GM18517 (cell line): Measurements from ENCODE around the gene IRF9.
A peak's percentile ranks its signal among the peaks of the same experiment; 100 is the strongest.

Experiments
- ATAC-seq: cut with Tn5 transposase; IDR thresholded peaks from one replicate; pipeline ENCODE4 v1.9.1; 2021; ENCODE audit warnings: mild to moderate bottlenecking, moderate library complexity; ENCODE audit not compliant: unreplicated experiment

The IRF9 gene

DNA sequence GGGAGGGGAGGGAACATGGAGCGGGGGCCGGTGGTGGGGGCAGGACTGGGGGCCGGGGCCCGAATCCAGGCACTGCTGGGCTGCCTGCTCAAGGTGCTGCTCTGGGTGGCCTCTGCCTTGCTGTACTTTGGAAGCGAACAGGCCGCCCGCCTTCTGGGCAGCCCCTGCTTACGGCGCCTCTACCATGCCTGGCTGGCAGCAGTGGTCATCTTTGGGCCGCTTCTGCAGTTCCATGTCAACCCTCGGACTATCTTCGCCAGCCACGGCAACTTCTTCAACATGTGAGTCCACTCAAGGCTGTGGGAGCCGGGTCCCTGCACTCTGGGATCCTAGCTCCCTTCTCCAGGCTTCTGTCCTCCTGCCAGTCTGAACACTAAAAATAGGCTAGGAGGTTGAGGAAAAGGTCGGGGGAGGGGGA lies 29.5 kb upstream of the IRF9 start:
- ATAC-seq = no peak

DNA sequence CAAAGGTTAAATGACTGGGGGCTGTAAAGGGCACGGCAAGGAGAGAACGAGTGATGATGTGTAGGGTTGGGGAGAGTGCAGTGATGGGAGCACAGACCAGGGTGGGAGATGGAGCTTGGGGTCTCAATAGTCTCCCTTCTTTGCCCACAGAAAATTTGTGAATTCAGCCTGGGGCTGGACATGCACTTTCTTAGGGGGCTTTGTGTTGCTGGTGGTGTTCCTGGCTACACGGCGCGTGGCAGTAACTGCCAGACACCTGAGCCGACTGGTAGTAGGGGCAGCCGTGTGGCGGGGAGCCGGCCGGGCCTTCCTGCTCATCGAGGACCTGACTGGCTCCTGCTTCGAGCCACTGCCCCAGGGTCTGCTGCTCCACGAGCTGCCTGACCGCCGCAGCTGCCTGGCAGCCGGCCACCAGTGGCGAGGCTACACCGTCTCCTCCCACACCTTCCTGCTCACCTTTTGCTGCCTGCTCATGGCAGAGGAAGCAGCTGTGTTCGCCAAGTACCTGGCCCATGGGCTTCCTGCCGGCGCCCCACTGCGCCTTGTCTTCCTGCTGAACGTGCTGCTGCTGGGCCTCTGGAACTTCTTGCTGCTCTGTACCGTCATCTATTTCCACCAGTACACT lies 28.9 kb upstream of the IRF9 start:
- no peak for ATAC-seq

DNA sequence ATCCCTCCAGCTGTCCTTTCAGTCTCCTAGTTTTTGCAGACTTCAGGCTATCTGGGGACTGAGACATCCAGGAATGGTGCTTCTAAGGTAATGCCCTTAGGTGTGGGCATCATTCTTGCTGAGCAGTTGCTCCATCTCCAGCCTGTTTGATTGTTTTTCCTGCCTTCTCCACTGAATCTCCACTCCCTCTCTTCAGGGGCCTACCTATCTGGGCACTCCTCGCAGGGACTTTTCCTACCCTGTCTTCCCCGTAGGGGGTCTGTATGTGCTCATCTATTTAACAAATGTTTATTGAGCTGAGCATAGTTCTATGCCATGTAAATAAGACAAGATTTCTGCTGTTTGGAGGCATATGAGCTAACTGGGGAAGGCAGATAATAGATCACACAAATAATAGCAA lies 28.1 kb upstream of the IRF9 start:
- ATAC-seq = no peak

DNA sequence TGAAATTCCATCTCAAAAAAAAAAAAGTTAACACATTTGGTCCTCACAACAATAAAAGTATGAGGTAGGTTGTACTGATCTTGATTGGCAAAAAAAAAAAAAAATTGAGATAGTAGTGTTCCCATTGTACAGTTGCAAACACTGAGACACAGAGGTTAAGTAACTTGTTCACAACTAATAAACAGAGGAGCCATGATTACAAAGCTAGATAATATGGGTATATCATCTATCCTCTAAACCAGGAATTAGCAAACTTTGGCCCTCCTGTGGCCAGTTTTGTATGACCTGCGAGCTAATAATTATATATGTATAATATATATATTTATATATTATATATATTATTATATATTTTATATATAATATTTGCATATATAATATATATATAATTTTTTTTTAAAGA lies 27.3 kb upstream of the IRF9 start:
- ATAC-seq = no peak

DNA sequence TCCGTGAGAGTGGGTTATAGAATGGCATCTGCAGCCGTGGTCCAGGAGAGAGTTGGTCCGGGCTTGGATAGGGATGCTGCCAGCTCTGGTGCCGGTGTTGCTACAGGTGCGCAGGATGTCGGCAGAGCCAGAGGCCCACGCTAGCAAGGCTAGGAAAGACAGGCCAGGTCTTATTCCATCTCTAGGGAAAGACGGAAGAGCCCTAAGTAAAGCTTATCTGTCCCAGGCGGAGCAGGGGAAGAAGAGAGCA lies 25.6 kb upstream of the IRF9 start:
- peak; percentile 2 for ATAC-seq

DNA sequence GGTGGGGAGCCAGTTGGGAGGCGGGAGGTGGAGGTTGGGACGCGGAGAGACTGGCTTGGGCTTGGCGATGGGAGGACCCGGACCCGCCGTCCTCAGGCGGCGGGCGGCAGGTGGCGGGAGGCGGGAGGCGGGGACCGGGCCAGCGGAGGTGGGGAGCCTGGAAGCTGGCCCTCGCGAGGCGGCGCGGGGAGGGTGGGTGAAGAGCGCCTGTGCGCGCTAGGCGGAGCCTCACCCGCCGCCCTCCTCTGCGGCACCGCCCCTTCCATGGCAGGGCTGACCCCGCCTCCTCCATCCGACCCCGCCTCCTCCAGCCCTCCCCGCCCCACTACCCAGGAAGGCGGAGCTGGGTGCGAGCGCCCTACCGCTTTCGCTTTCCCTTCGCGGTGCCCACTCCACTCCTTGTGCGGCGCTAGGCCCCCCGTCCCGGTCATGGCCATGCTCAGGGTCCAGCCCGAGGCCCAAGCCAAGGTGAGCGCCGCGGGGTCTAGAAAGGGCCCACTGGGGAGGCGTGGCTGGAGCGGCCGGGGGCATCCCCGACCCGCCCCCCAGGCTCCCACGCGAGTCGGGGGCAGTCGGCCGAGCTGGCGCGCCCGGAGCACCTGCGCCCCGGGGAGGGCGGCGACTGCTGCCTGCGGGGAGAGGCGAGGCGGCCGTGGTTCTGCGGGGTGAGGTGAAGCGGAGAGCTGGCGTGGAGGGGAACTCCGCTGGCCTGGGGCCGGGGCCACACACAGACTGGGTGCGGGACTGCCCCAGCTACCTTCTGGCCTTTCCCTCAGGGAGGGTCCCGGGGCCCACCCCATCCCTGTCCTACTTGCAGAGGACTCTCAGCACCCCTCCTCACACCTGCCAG lies 25.0 kb upstream of the IRF9 start, which contains the start of gene PSME1:
Gene PSME1 (plus strand): TSS at position 361 of the 850 bp plus-strand sequence. CDS start 69 bp downstream, at position 430.
- ATAC-seq = peak; percentile 57

DNA sequence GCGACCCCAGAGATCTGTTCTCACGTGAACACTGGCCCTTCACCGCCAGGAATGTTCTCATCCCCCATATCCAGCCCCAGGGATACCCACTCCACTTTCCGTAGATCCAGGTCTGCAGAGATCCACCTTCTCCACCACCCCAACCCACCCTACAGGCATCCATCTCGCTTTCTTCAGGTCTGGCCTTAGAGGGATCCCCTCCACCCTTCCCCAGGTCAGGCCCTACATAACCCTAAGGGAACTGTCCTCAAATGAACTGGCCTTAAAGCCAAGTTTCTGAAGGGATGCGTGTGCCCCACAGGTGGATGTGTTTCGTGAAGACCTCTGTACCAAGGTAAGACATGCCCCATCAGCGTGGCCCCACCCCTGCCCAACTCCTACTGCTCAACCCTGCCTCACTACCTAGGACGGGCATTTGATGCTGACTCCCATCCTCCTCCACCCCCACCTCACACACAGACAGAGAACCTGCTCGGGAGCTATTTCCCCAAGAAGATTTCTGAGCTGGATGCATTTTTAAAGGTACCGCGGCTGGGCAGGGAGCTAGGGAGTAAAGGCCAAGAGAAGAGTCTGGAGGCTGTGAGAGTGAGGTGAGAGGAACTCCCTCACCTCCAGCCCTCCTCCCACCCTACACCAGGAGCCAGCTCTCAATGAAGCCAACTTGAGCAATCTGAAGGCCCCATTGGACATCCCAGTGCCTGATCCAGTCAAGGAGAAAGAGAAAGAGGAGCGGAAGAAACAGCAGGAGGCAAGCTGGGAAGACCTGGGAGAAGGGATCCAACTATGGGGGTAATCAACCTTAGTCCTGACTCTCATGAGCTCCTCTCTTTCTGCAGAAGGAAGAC lies 24.2 kb upstream of the IRF9 start:
- no peak for ATAC-seq

DNA sequence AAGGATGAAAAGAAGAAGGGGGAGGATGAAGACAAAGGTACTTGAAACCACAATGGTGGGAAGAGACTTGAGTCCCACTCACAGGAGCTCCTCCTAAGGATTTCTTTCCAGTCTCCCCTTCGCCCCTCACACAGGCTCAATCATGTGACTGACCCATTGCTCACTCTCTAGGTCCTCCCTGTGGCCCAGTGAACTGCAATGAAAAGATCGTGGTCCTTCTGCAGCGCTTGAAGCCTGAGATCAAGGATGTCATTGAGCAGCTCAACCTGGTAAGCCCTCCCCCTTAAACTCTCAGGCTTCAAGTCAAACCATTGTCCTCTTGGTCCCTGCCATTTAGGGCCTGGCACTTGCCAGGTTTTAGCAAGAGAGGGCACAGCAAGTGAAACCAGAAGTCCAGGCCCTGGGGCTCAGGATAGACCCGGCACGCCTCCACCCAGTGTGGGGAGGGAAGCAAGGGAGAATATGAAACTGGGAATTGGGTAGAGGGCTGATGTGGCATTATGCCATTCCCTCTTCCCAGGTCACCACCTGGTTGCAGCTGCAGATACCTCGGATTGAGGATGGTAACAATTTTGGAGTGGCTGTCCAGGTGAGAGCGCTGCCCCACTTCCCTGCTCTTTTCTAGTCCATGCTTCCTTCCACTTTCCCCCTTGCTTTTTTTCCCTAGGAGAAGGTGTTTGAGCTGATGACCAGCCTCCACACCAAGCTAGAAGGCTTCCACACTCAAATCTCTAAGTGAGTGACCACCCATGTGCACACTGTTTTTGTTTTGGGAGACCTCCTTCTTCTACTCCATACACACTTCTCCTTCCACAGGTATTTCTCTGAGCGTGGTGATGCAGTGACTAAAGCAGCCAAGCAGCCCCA lies 23.3 kb upstream of the IRF9 start:
- no peak for ATAC-seq

DNA sequence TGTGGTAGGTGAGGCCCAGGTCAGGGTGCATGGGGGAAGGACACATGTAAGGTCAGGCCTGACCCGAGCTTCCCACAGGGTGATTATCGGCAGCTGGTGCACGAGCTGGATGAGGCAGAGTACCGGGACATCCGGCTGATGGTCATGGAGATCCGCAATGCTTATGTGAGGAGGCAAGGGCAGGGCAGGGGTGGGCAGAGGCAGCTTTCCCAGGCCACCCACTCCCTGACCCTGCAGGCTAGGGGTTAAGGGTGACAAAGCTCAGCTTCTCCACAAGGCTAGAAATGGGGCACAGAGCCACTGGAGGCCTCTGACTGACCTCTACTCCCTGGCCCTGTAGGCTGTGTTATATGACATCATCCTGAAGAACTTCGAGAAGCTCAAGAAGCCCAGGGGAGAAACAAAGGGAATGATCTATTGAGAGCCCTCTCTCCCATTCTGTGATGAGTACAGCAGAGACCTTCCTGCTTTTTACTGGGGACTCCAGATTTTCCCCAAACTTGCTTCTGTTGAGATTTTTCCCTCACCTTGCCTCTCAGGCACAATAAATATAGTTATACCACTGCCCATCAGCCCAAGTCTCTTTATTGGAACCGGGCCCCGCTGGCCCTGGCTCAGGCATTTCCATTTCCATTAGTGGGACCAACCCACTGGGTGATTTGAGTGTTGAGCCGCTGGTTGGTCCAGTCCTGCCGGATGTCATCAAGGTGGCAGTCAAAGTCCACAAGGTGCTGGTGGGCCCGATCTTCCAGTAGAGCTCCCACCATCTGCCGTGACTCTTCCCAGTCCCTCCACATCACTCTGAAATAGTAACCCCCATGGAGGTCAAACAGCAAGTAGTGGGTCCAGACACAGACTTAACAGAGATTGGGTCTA lies 22.4 kb upstream of the IRF9 start:
- no peak for ATAC-seq

DNA sequence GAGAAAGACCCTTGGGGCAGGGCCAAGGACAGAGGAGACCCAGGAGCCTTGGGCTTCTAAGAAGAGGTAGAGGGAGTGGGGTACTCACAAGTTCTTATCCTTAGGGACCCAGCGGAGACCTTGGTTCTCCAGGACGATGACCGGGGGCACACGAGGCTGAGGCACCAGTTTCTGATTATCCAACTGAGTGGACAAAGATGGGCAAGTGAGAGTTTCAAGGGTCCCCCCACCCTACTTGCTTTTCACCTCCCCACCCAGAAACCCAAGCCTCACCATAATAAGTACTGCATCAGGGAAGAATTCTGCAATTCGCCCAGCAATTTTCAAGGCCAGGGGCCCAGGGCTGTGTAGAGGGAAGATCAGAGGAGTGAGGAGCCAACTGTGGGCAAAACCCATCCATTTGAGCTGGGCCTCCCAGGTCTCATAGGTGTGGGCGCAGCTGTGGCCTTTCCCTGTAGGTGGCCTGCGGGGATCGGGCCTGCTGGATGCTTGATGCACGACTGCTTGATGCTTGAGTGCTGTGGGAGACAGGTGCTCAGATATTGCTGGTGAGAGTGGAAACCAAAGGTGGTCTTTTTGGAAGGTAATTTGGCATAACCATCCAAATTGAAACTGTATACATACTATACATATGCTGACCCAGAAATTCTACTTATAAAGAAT lies 21.7 kb upstream of the IRF9 start:
- ATAC-seq = no peak

DNA sequence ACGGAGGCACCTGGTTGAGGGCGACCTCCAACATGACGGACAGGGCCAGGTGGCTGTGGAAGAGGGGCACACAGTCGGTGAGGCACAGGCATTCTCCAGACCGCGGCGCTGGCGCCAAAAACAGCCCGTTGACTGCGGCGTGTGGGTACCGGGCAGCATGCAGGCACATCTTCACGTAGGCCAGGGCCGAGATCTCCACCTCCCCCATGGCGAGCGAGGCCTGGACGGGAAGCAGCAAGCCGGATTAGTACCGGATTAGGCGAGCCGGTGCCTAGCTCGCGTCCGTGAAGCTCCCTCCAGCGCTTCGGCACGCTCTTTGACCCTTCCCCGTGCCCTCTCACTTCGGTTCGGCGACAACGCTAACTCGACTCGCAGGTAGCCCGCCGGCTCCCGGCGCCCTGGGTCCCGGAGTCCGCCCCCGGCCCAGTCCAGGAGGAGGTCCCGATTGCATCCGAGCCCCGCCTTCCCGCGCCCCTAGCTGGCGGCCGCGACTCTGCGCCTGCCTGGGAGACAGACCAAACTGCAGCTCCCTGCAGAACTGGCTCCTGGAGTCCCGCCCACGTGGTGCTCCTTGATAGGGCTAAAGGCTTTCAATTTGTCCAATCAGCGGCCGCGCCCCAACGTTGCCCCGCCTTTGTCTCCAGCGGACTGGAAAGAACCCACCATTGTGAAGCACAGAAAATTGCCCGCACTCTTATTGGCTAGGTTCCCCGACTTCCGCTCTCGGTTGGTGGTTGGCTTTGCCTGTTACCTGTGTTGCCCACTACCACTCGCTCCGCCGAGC lies 19.8 kb upstream of the IRF9 start, which contains the start of gene EMC9:
Gene EMC9 (minus strand): TSS at position 495 of the 784 bp plus-strand sequence. CDS start 287 bp downstream, at position 208.
- peak; percentile 77 for ATAC-seq

DNA sequence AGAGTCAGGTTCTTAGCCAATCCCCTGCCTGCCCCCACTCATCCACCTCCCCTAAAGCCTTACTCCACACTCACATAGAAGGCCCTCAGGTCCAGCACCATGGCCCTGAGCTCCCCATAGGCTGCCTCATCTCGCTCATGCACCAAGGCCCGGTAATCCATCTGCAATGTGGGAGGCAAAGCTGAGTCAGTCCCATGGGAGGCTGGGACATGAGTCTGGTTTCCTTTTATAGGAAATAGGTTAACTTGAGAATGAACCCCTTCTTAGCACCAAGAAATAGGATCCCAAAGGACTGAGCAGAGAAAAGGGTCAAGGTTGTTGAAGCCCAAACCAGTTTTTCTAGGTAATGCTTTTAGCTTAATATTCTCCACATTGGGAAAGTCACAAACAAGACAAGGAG lies 17.6 kb upstream of the IRF9 start:
- no peak for ATAC-seq

DNA sequence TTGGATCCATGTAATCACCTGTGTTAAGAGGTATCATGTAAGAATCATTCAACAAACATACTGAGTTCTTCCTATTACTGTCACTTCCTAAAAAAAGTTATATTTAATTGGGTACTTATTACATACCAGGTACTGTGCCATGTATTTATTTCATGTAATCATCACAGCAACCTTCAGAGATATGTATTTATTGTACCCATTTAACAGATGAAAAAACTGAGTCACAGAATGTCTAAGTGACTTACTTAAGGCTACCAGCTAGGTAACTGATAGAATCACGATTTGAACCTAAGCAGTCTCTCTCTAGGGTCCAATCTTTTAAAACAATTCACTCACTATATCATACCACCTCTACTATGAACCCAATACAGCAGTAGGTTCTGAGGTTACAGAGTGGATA lies 16.6 kb upstream of the IRF9 start:
- ATAC-seq = no peak

DNA sequence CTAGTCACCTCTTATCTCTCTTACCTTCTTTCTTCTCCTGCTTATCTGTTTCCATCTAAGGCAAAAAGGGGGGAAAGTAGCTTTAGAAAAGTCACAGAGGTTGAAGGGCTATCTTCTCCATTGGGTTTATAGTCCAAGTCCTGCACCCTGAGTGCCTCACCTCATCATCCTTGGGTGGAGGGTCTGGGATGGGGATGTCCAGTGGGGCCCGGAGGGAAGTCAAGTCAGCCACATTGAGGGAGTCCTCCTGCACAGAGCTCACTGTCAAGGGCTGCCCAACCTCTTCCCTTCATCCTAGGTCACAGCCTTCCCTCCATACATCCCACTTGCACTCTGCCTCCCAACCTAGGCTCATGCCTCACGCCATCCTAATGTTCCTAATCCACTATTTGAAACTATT lies 15.8 kb upstream of the IRF9 start:
- no peak for ATAC-seq

DNA sequence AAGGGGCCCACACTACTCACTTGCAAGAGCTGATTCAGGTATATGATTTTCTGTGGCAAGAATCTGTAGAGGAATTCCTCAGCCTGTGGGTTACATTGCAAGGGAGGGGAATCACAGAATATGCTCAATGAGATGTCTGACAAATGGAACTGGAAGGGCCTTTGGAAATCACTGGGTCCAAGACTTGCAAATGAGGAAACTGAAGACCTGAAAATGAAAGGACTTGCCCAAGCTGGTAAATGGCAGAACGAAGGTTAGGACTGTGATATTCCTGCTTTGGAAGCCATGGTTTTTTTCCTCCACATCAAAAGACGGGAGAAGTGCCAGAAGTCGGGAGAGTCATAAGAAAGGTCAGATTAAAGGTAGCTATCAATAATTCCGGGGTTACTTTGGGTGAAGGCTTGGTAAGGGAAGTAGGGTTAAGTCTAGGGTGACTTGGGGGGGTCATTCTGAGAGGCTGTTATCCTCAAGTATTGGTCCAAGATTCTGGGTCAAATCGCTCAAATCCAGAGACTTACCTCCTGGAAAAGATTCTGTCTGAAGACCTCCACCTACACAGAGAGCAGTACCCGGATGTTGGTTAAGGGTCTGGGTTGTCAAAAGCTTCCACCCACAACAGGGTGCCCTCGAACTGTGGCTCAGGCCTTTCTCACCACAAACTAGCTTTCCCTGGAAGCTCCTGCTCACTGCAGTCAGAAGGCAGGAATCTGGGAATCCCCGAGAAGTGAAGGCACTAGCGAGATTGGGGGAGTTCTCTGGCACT lies 15.2 kb upstream of the IRF9 start:
- no peak for ATAC-seq

DNA sequence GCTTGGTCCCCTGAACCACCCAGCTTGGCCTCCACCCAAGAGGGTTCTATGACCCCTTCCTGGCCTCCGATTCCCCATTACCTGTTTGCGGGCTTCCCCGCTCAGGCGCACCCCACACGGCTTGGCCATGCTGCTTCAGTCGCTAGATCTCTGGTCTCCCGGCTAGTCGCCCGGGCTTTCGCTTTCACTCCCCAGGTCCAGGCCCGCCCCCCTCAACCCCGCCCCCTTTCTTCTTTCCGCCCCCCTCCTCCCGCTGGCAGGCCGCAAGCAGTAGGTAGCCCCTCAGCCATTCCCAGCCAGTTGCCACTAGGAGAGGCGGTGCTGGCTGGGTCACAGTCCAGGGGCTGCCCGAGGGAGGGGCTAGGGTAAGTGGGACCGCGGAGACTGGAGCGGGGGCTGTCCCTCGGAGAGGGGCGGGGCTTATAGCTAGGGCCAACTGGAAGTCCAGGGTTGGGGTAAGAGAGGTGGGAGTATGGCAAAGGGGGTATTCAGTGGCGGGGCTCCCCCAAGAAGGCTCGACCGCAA lies 14.6 kb upstream of the IRF9 start, which contains the start of gene PSME2:
Gene PSME2 (minus strand): TSS at position 158 of the 525 bp plus-strand sequence. CDS start 29 bp downstream, at position 129.
- ATAC-seq = peak; percentile 64
